Measurements from ENCODE around the gene TRPM3.
A peak's percentile ranks its signal among the peaks of the same experiment; 100 is the strongest.

TRPM3 gene

GRCh38 chr9:70954596-70955143, 166.8 kb downstream of the TRPM3 start:
- DNase-seq (ENCODE audit: low read depth, low spot score) = no peak
- TF ChIP-seq YY1 (IDR thresholded peaks at IDR 0.05; ENCODE audit: insufficient read depth, insufficient read length) (no peak), SUZ12 (IDR thresholded peaks at IDR 0.05; ENCODE audit: extremely low read depth, insufficient read depth, insufficient read length) (no peak), ZNF274 (IDR thresholded peaks at IDR 0.05; ENCODE audit: low read depth, low read length) (no peak)
- no peaks in the 10 kb centered on the region for H3K27me3 ChIP-seq (ENCODE audit: insufficient read depth, insufficient read length)
- no peaks in the 10 kb centered on the region for H3K4me1 ChIP-seq (ENCODE audit: insufficient read depth, insufficient read length)
- H3K36me3 ChIP-seq (ENCODE audit: insufficient read depth, insufficient read length, low read length) = no peaks in the 10 kb centered on the region
- H3K4me3 ChIP-seq (ENCODE audit: insufficient read length, low read depth) = no peak overlapping the region
- no peaks in the 10 kb centered on the region for H3K9me3 ChIP-seq (ENCODE audit: insufficient read depth, low read length)
- H3K9ac ChIP-seq (ENCODE audit: insufficient read length, low read depth) = no peak overlapping the region

GRCh38 chr9:70954126-70954525, 167.3 kb downstream of the TRPM3 start:
- no peak overlapping the region for H3K9ac ChIP-seq (ENCODE audit: insufficient read length, low read depth)
- DNase-seq (ENCODE audit: low read depth, low spot score) = peak; percentile 46
- no peaks in the 10 kb centered on the region for H3K36me3 ChIP-seq (ENCODE audit: insufficient read depth, insufficient read length, low read length)
- H3K4me3 ChIP-seq (ENCODE audit: insufficient read length, low read depth) = no peak overlapping the region
- H3K9me3 ChIP-seq (ENCODE audit: insufficient read depth, low read length) = no peaks in the 10 kb centered on the region
- H3K27me3 ChIP-seq (ENCODE audit: insufficient read depth, insufficient read length) = no peaks in the 10 kb centered on the region
- no peaks in the 10 kb centered on the region for H3K4me1 ChIP-seq (ENCODE audit: insufficient read depth, insufficient read length)
- TF ChIP-seq YY1 (IDR thresholded peaks at IDR 0.05; ENCODE audit: insufficient read depth, insufficient read length) = no peak
- TF ChIP-seq ZNF274 (IDR thresholded peaks at IDR 0.05; ENCODE audit: low read depth, low read length) = no peak
- no peak for TF ChIP-seq SUZ12 (IDR thresholded peaks at IDR 0.05; ENCODE audit: extremely low read depth, insufficient read depth, insufficient read length)

- H3K4me3 ChIP-seq (ENCODE audit: insufficient read length, low read depth) = no peak overlapping the region
- H3K4me1 ChIP-seq (ENCODE audit: insufficient read depth, insufficient read length) = no peaks in the 10 kb centered on the region
- no peak overlapping the region for H3K9ac ChIP-seq (ENCODE audit: insufficient read length, low read depth)
- TF ChIP-seq YY1 (IDR thresholded peaks at IDR 0.05; ENCODE audit: insufficient read depth, insufficient read length) (no peak), ZNF274 (IDR thresholded peaks at IDR 0.05; ENCODE audit: low read depth, low read length) (no peak), SUZ12 (IDR thresholded peaks at IDR 0.05; ENCODE audit: extremely low read depth, insufficient read depth, insufficient read length) (no peak)
- H3K27me3 ChIP-seq (ENCODE audit: insufficient read depth, insufficient read length) = no peaks in the 10 kb centered on the region
- no peaks in the 10 kb centered on the region for H3K36me3 ChIP-seq (ENCODE audit: insufficient read depth, insufficient read length, low read length)
- DNase-seq (ENCODE audit: low read depth, low spot score) = no peak
- H3K9me3 ChIP-seq (ENCODE audit: insufficient read depth, low read length) = no peaks in the 10 kb centered on the region
Observed at GRCh38 chr9:70951749-70952727, 169.4 kb downstream of the TRPM3 start.

GRCh38 chr9:70950270-70950669, 171.2 kb downstream of the TRPM3 start:
- H3K4me3 ChIP-seq (ENCODE audit: insufficient read length, low read depth) = no peak overlapping the region
- H3K9me3 ChIP-seq (ENCODE audit: insufficient read depth, low read length) = no peaks in the 10 kb centered on the region
- H3K36me3 ChIP-seq (ENCODE audit: insufficient read depth, insufficient read length, low read length) = no peaks in the 10 kb centered on the region
- TF ChIP-seq ZNF274 (IDR thresholded peaks at IDR 0.05; ENCODE audit: low read depth, low read length) (no peak), SUZ12 (IDR thresholded peaks at IDR 0.05; ENCODE audit: extremely low read depth, insufficient read depth, insufficient read length) (no peak), YY1 (IDR thresholded peaks at IDR 0.05; ENCODE audit: insufficient read depth, insufficient read length) (no peak)
- H3K9ac ChIP-seq (ENCODE audit: insufficient read length, low read depth) = no peak overlapping the region
- no peaks in the 10 kb centered on the region for H3K4me1 ChIP-seq (ENCODE audit: insufficient read depth, insufficient read length)
- H3K27me3 ChIP-seq (ENCODE audit: insufficient read depth, insufficient read length) = no peaks in the 10 kb centered on the region
- no peak for DNase-seq (ENCODE audit: low read depth, low spot score)

- Histone ChIP-seq H3K27me3 (ENCODE audit: insufficient read depth, insufficient read length) (no peaks in the 10 kb centered on the region), H3K9ac (ENCODE audit: insufficient read length, low read depth) (no peak overlapping the region), H3K9me3 (ENCODE audit: insufficient read depth, low read length) (no peaks in the 10 kb centered on the region), H3K4me1 (ENCODE audit: insufficient read depth, insufficient read length) (no peaks in the 10 kb centered on the region), H3K36me3 (ENCODE audit: insufficient read depth, insufficient read length, low read length) (no peaks in the 10 kb centered on the region), H3K4me3 (ENCODE audit: insufficient read length, low read depth) (no peak overlapping the region)
- no peak for DNase-seq (ENCODE audit: low read depth, low spot score)
- TF ChIP-seq SUZ12 (IDR thresholded peaks at IDR 0.05; ENCODE audit: extremely low read depth, insufficient read depth, insufficient read length) (no peak), ZNF274 (IDR thresholded peaks at IDR 0.05; ENCODE audit: low read depth, low read length) (no peak)
Observed at GRCh38 chr9:70949239-70949638, 172.2 kb downstream of the TRPM3 start.

- Histone ChIP-seq H3K4me1 (ENCODE audit: insufficient read depth, insufficient read length) (no peaks in the 10 kb centered on the region), H3K9ac (ENCODE audit: insufficient read length, low read depth) (no peak overlapping the region), H3K36me3 (ENCODE audit: insufficient read depth, insufficient read length, low read length) (no peaks in the 10 kb centered on the region), H3K9me3 (ENCODE audit: insufficient read depth, low read length) (no peaks in the 10 kb centered on the region), H3K27me3 (ENCODE audit: insufficient read depth, insufficient read length) (no peaks in the 10 kb centered on the region), H3K4me3 (ENCODE audit: insufficient read length, low read depth) (no peak overlapping the region)
- no peak for TF ChIP-seq SUZ12 (IDR thresholded peaks at IDR 0.05; ENCODE audit: extremely low read depth, insufficient read depth, insufficient read length)
- no peak for TF ChIP-seq YY1 (IDR thresholded peaks at IDR 0.05; ENCODE audit: insufficient read depth, insufficient read length)
- no peak for TF ChIP-seq ZNF274 (IDR thresholded peaks at IDR 0.05; ENCODE audit: low read depth, low read length)
- DNase-seq (ENCODE audit: low read depth, low spot score) = no peak
Observed at GRCh38 chr9:70948744-70949143, 172.7 kb downstream of the TRPM3 start.

- TF ChIP-seq ZNF274 (IDR thresholded peaks at IDR 0.05; ENCODE audit: low read depth, low read length) (no peak), SUZ12 (IDR thresholded peaks at IDR 0.05; ENCODE audit: extremely low read depth, insufficient read depth, insufficient read length) (no peak), YY1 (IDR thresholded peaks at IDR 0.05; ENCODE audit: insufficient read depth, insufficient read length) (no peak)
- no peak for DNase-seq (ENCODE audit: low read depth, low spot score)
- H3K4me3 ChIP-seq (ENCODE audit: insufficient read length, low read depth) = no peak overlapping the region
- H3K27me3 ChIP-seq (ENCODE audit: insufficient read depth, insufficient read length) = no peaks in the 10 kb centered on the region
- H3K9me3 ChIP-seq (ENCODE audit: insufficient read depth, low read length) = no peaks in the 10 kb centered on the region
- H3K4me1 ChIP-seq (ENCODE audit: insufficient read depth, insufficient read length) = no peaks in the 10 kb centered on the region
- no peaks in the 10 kb centered on the region for H3K36me3 ChIP-seq (ENCODE audit: insufficient read depth, insufficient read length, low read length)
- no peak overlapping the region for H3K9ac ChIP-seq (ENCODE audit: insufficient read length, low read depth)
Observed at GRCh38 chr9:70947511-70947910, 173.9 kb downstream of the TRPM3 start.

All from NT2/D1 (cell line).